GM15510 (cell line): ENCODE results near the gene CCL23.

Experiments
- POLR2A ChIP-seq: IDR thresholded peaks from 3 replicates; pipeline ENCODE4 v1.6.1; 2011; ENCODE audit warnings: borderline replicate concordance; ENCODE audit not compliant: insufficient read length; ENCODE audit errors: extremely low read depth

Gene CCL23

GRCh38 chr17:36017799-36018198 is at the start of gene CCL23:
TSS of gene CCL23 (minus strand) at chr17:36017972. CDS start at chr17:36017897, 75 bp downstream.
- no peak for TF ChIP-seq POLR2A

DNA sequence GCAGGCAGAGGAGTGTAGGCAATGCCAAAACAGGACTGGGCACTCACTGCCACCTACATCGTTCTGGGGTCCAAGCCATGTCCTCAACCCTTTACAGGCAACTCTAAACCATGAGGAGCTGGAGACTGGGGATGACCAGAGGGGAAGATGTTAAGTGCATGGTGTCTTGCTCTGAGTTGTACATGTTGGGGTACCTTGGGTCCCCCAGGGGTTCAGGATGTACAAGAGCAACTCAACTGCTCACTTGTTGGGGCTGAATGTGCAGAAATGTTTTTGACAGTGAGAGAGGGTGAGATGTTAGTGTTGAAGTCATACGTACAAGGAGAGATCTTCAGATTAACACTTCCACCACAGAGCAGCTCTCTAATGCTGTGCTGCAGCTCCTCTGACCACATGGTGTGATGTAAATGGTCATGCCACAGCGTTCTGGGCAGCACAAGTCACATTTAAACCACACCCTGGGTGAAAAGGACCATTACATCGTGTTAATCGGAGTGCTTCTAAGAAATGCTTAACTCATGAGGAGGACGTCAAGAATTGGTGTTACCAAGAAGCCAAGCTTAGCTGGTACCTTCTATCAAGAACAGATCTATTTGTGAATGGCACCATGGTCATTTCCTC is 48.7 kb upstream of the CCL23 start:
- no peak for TF ChIP-seq POLR2A

- no peak for TF ChIP-seq POLR2A
Observed at GRCh38 chr17:36063786-36064541, 46.2 kb upstream of the CCL23 start, which contains the start of gene CCL18. TSS of gene CCL18 (plus strand) at chr17:36064272. CDS start at chr17:36064343, 71 bp downstream.

DNA sequence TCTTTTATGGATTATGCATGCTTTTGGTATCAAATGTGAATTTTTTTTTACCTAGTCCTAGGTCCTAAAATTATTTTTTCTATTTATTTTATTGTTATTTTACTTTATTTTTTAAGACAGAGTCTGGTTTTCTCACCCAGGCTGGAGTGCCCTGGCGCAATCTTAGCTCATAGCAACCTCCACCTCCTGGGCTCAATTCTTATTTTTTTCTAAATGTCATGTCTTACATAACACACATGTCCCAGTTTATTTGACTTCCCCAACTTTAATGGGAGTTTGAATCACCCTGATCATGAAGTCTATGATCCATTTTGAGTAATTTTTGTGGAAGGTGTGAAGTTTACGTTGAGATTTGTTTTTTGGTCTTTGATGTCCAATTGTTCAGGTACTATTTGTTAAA is 43.0 kb upstream of the CCL23 start:
- TF ChIP-seq POLR2A: no peak

GRCh38 chr17:36059406-36059805 is 41.6 kb upstream of the CCL23 start:
- TF ChIP-seq POLR2A: no peak

- TF ChIP-seq POLR2A: no peak
Observed at GRCh38 chr17:36057911-36058310, 40.1 kb upstream of the CCL23 start.

DNA sequence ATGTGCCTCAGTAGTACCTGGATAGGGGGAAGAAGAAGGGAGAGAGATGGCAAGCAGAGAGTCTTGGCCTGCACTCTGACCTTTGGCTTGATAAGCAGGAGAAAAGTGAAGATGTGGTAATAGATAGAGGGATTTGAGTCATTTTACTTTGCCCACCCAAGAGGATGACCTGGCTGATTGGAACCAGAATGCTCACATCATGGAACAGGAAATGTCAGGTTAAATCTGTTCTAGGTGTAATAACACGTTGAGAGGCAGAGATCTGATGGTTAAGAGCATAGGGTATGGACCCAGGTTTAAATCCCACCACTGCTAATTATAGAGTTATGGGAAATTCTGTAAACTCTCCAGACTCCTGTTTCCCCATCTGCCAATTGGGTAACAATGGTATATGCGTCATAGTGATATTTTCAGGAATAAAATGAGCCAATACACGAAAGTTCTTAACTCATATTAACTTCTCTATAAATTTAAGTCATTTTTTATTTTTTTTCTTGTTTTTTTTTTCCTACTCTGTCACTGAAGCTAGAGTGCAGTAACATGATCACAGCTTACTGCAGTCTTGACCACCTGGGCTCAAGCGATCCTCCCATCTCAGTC is 38.2 kb upstream of the CCL23 start:
- TF ChIP-seq POLR2A: no peak

- TF ChIP-seq POLR2A: no peak
Observed at GRCh38 chr17:36055171-36055570, 37.4 kb upstream of the CCL23 start.

- TF ChIP-seq POLR2A: no peak
Observed at GRCh38 chr17:36049643-36050042, 31.9 kb upstream of the CCL23 start.

GRCh38 chr17:36048066-36048465 is 30.3 kb upstream of the CCL23 start:
- TF ChIP-seq POLR2A: no peak

DNA sequence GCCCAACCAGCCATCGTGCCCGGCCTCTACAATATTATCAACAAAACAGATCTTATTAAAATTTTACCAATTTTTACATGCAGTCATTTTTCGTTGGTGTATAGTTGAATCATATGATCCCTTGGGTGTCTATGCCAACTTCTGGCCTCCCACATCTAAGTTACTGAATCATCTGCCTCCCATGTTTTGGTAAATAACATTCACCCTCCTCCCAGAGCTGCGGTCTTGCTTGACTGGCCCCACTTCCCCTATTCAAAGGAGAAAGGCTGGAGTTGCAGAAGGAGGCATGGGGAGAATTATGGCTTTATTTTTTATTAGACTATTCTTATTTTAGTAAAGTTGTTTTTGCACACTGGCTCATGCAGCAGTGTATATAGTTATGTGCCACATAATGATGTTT is 18.5 kb upstream of the CCL23 start:
- TF ChIP-seq POLR2A: no peak

GRCh38 chr17:36034127-36034526 is 16.4 kb upstream of the CCL23 start:
- no peak for TF ChIP-seq POLR2A

DNA sequence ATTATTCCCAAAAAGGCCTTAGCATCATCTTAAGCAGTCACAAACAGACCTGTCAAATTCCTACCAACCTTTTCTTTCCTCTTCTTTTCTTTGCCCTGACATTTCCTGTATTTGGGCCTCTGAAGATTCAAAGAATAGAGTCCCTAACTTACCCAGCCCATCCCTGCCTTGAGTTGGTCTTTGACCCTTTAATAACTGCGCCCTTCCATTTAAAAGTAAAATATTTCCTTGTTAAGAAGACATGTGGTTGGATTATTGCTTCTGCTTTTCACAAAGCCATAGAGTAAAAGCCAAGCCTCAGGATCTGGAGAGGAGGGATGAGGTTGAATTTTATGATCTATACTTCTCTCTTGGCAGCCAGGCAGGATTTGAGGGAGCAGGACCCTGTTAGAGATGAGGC is 13.2 kb upstream of the CCL23 start:
- TF ChIP-seq POLR2A: no peak

DNA sequence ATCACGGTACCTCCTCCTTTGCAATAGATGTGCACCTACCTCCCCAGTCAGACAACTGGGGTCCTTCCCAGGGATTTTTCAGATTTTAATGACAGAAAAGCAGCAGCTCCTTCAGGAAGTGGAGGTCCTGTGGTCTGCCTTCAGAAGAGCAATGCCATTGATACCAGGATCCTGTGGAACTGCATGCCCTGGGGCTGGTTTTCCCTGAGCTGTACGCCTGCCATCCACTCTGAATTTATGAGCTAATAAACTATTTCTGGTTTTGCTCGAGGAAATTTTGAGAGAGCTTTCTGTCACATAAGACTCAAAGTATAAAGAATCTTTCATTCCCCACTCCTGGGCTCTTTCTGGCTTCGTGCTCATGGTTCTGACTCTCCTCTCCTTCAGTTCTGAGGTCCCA is 10.0 kb upstream of the CCL23 start:
- TF ChIP-seq POLR2A: no peak

DNA sequence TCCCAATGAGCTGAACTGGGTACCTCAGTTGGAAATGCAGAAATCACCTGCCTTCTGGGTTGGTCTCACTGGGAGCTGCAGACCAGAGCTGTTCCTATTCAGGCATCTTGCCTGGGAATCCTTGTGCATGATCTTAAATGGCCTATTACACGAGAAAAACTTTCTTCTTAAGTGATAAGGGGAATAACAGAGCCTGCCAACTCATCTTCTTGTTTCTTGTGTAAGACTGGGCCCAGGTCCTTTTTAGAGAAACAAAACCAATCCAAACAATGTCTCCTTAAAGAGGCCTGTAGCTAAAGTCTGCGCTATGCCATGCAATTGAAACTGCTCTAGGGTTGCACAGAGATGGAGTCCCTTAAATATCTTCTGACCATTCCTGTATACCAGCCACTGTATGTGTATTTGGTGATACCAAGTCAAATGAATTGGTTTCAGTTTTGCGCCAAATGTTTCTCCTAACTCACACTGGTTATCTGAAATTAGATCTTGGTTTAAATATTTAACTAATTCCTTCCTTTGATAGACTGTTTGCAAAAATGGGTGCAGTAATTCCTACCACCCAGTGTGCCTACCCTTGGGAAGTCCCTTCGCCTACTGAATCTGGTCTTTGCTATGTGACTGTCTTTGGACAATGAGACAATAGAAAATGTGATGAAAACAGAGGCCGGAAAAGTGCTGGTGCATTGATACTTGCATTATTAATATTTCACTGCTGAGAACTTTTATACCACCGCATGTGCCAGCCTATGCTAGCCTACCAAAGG is 6.5 kb upstream of the CCL23 start:
- TF ChIP-seq POLR2A: no peak
